Activated CD4-positive, alpha-beta memory T cell treated with anti-CD3 and anti-CD28 coated beads for 36 hours (primary cell): Measurements from ENCODE around the gene NCOA3. TPM values are rescaled to one million over a fixed set of nuclear protein-coding genes. Genes with fewer than 3 reads are reported as not detected.

Experiments used
- CTCF ChIA-PET: fragments of 350-600 bp; sonication (Branson Sonifier 250); formaldehyde crosslinking; loops from one replicate; lab custom pipeline; 2021; ENCODE audit warnings: antibody characterized with exemption, inconsistent platforms; lab: Charles Lee
- POLR2A ChIA-PET: fragments of 350-600 bp; sonication (Branson Sonifier 250); formaldehyde crosslinking; loops from one replicate; lab custom pipeline; 2021; ENCODE audit warnings: antibody characterized with exemption; lab: Charles Lee
- DNase-seq: peaks from one replicate; pipeline ENCODE4 v3.0.0-alpha.2; 2020
- H3K27ac Mint-ChIP-seq: one replicate; pipeline ENCODE4 v1.8.0; 2021; ENCODE audit warnings: mixed read lengths
- H3K27me3 Mint-ChIP-seq: one replicate; pipeline ENCODE4 v1.8.0; 2021; ENCODE audit warnings: mixed read lengths
- H3K36me3 Mint-ChIP-seq: one replicate; pipeline ENCODE4 v1.8.0; 2021; ENCODE audit warnings: mixed read lengths
- H3K4me1 Mint-ChIP-seq: one replicate; pipeline ENCODE4 v1.8.0; 2021; ENCODE audit warnings: low read depth, mixed read lengths
- H3K4me3 Mint-ChIP-seq: one replicate; pipeline ENCODE4 v1.8.0; 2021; ENCODE audit warnings: mild to moderate bottlenecking, mixed read lengths
- H3K9me3 Mint-ChIP-seq: one replicate; pipeline ENCODE4 v1.8.0; 2021; ENCODE audit warnings: mixed read lengths
- intact Hi-C: fragments of 100-400 bp; cut with micrococcal nuclease; formaldehyde crosslinking; loops from one replicate; pipeline ENCODE4 v1.15.1; 2023
- total RNA-seq, 2 experiments: library from RNA; stranded (reverse); gene quantifications; one replicate each; pipeline ENCODE4 v1.2.3, GENCODE V29; 2021

The NCOA3 gene
- total RNA-seq, 2 experiments from 2014 or later = 72.0 to 81.8 TPM

- H3K36me3 Mint-ChIP-seq = peaks cover 11% of the 10 kb centered on the region
- DNase-seq = no peak
- H3K4me1 Mint-ChIP-seq = peaks cover 2% of the 10 kb centered on the region
- H3K27me3 Mint-ChIP-seq = no peaks in the 10 kb centered on the region
- no peak overlapping the region for H3K4me3 Mint-ChIP-seq
- POLR2A ChIA-PET = no interaction called here
- no peaks in the 10 kb centered on the region for H3K9me3 Mint-ChIP-seq
- no peak overlapping the region for H3K27ac Mint-ChIP-seq
- intact Hi-C loops = loop anchor here (5.0 to 10.0 kb wide), 2 partner anchors 470 to 958 kb away; no protein-coding TSS in a partner anchor
- CTCF ChIA-PET = interaction anchor here (1.0 to 3.8 kb wide), 10 partner anchors 12 to 956 kb away, joined by 3 to 20 read pairs (median 5); no protein-coding TSS in a partner anchor
Observed at GRCh38 chr20:47664744-47665143, 163.1 kb downstream of the NCOA3 start.

GRCh38 chr20:47665221-47665991, 163.7 kb downstream of the NCOA3 start:
- H3K27me3 Mint-ChIP-seq = no peaks in the 10 kb centered on the region
- H3K36me3 Mint-ChIP-seq = peaks cover 11% of the 10 kb centered on the region
- H3K4me1 Mint-ChIP-seq = peaks cover 2% of the 10 kb centered on the region
- intact Hi-C loops = loop anchor here (10.0 kb wide), 1 partner anchor 471 kb away; no protein-coding TSS in a partner anchor
- H3K9me3 Mint-ChIP-seq = no peaks in the 10 kb centered on the region
- POLR2A ChIA-PET = no interaction called here
- H3K27ac Mint-ChIP-seq = no peak overlapping the region
- no peak overlapping the region for H3K4me3 Mint-ChIP-seq
- CTCF ChIA-PET = interaction anchor here (1.4 to 2.0 kb wide), 2 partner anchors 12 to 393 kb away, joined by 3 to 4 read pairs; no protein-coding TSS in a partner anchor
- DNase-seq = no peak

GRCh38 chr20:47666304-47666703, 164.6 kb downstream of the NCOA3 start:
- no peak overlapping the region for H3K4me3 Mint-ChIP-seq
- CTCF ChIA-PET = no interaction called here
- H3K4me1 Mint-ChIP-seq = peaks cover 2% of the 10 kb centered on the region
- H3K27me3 Mint-ChIP-seq = no peaks in the 10 kb centered on the region
- intact Hi-C loops = loop anchor here (10.0 kb wide), 1 partner anchor 472 kb away; no protein-coding TSS in a partner anchor
- POLR2A ChIA-PET = no interaction called here
- no peaks in the 10 kb centered on the region for H3K9me3 Mint-ChIP-seq
- H3K27ac Mint-ChIP-seq = no peak overlapping the region
- H3K36me3 Mint-ChIP-seq = peaks cover 5% of the 10 kb centered on the region
- DNase-seq = no peak

GRCh38 chr20:47667086-47667485, 165.4 kb downstream of the NCOA3 start:
- ChIA-PET CTCF (interaction anchor here (1.4 kb wide), 1 partner anchor 10 kb away, joined by 4 read pairs; no protein-coding TSS in a partner anchor), POLR2A (no interaction called here)
- H3K36me3 Mint-ChIP-seq = peaks cover 3% of the 10 kb centered on the region
- intact Hi-C loops = loop anchor here (10.0 kb wide), 1 partner anchor 472 kb away; no protein-coding TSS in a partner anchor
- H3K27ac Mint-ChIP-seq = no peak overlapping the region
- no peak for DNase-seq
- H3K4me1 Mint-ChIP-seq = peaks cover 2% of the 10 kb centered on the region
- no peak overlapping the region for H3K4me3 Mint-ChIP-seq
- H3K9me3 Mint-ChIP-seq = no peaks in the 10 kb centered on the region
- no peaks in the 10 kb centered on the region for H3K27me3 Mint-ChIP-seq

- H3K4me3 Mint-ChIP-seq = no peak overlapping the region
- ChIA-PET POLR2A (no interaction called here), CTCF (interaction anchor here (1.2 to 1.9 kb wide), 3 partner anchors 10 to 953 kb away, joined by 3 to 4 read pairs (median 4); no protein-coding TSS in a partner anchor)
- no peak for DNase-seq
- peaks cover 2% of the 10 kb centered on the region for H3K4me1 Mint-ChIP-seq
- no peaks in the 10 kb centered on the region for H3K9me3 Mint-ChIP-seq
- no peak overlapping the region for H3K27ac Mint-ChIP-seq
- H3K36me3 Mint-ChIP-seq = peaks cover under 1% of the 10 kb centered on the region
- no peaks in the 10 kb centered on the region for H3K27me3 Mint-ChIP-seq
- intact Hi-C loops = loop anchor here (10.0 kb wide), 1 partner anchor 473 kb away; no protein-coding TSS in a partner anchor
Observed at GRCh38 chr20:47667531-47668312, 166.0 kb downstream of the NCOA3 start.

GRCh38 chr20:47668313-47669151, 166.8 kb downstream of the NCOA3 start:
- Mint-ChIP-seq H3K27me3 (no peaks in the 10 kb centered on the region), H3K36me3 (no peaks in the 10 kb centered on the region), H3K9me3 (no peaks in the 10 kb centered on the region), H3K4me3 (no peak overlapping the region), H3K27ac (no peak overlapping the region), H3K4me1 (peaks cover 2% of the 10 kb centered on the region)
- intact Hi-C loops = loop anchor here (10.0 kb wide), 1 partner anchor 474 kb away; no protein-coding TSS in a partner anchor
- ChIA-PET CTCF (interaction anchor here (1.2 to 1.9 kb wide), 3 partner anchors 9 to 952 kb away, joined by 3 to 4 read pairs (median 4); no protein-coding TSS in a partner anchor), POLR2A (no interaction called here)
- no peak for DNase-seq

- ChIA-PET POLR2A (no interaction called here), CTCF (interaction anchor here (1.9 kb wide), 1 partner anchor 9 kb away, joined by 4 read pairs; no protein-coding TSS in a partner anchor)
- H3K36me3 Mint-ChIP-seq = no peaks in the 10 kb centered on the region
Observed at GRCh38 chr20:47669152-47669425, 167.4 kb downstream of the NCOA3 start.

GRCh38 chr20:47669489-47669888, 167.8 kb downstream of the NCOA3 start:
- Mint-ChIP-seq H3K9me3 (no peaks in the 10 kb centered on the region), H3K27ac (no peak overlapping the region), H3K36me3 (no peaks in the 10 kb centered on the region), H3K27me3 (no peaks in the 10 kb centered on the region), H3K4me3 (no peak overlapping the region), H3K4me1 (no peaks in the 10 kb centered on the region)
- intact Hi-C loops = loop anchor here (10.0 kb wide), 1 partner anchor 475 kb away; no protein-coding TSS in a partner anchor
- ChIA-PET CTCF (interaction anchor here (1.9 kb wide), 1 partner anchor 9 kb away, joined by 4 read pairs; no protein-coding TSS in a partner anchor), POLR2A (no interaction called here)
- DNase-seq = no peak

More at GRCh38 chr20:47669152-47669425, 167.4 kb downstream of the NCOA3 start:
- DNase-seq = no peak
- Mint-ChIP-seq H3K27me3 (no peaks in the 10 kb centered on the region), H3K4me1 (no peaks in the 10 kb centered on the region), H3K27ac (no peak overlapping the region), H3K4me3 (no peak overlapping the region), H3K9me3 (no peaks in the 10 kb centered on the region)
- intact Hi-C loops = loop anchor here (10.0 kb wide), 1 partner anchor 474 kb away; no protein-coding TSS in a partner anchor

GRCh38 chr20:47669927-47670890, 168.5 kb downstream of the NCOA3 start:
- intact Hi-C loops = loop anchor here (10.0 kb wide), 1 partner anchor 475 kb away; no protein-coding TSS in a partner anchor
- no peak for DNase-seq
- CTCF ChIA-PET = interaction anchor here (0.9 kb wide), 1 partner anchor 950 kb away, joined by 3 read pairs; no protein-coding TSS in a partner anchor

GRCh38 chr20:47670913-47671312, 169.2 kb downstream of the NCOA3 start:
- Mint-ChIP-seq H3K9me3 (no peaks in the 10 kb centered on the region), H3K4me1 (no peaks in the 10 kb centered on the region), H3K27ac (no peak overlapping the region), H3K36me3 (no peaks in the 10 kb centered on the region), H3K4me3 (no peak overlapping the region), H3K27me3 (no peaks in the 10 kb centered on the region)
- no peak for DNase-seq
- POLR2A ChIA-PET = no interaction called here
- intact Hi-C loops = no loop called here
- CTCF ChIA-PET = interaction anchor here (0.9 kb wide), 1 partner anchor 949 kb away, joined by 3 read pairs; no protein-coding TSS in a partner anchor

More at GRCh38 chr20:47669927-47670890, 168.5 kb downstream of the NCOA3 start:
- H3K9me3 Mint-ChIP-seq = no peaks in the 10 kb centered on the region
- no peaks in the 10 kb centered on the region for H3K27me3 Mint-ChIP-seq
- H3K36me3 Mint-ChIP-seq = no peaks in the 10 kb centered on the region
- POLR2A ChIA-PET = no interaction called here
- no peak overlapping the region for H3K27ac Mint-ChIP-seq
- H3K4me3 Mint-ChIP-seq = no peak overlapping the region
- H3K4me1 Mint-ChIP-seq = no peaks in the 10 kb centered on the region
